Measurements from ENCODE around the gene NGDN.

GRCh38 chr14:23436327-23437132 is 33.0 kb upstream of the NGDN start:
- TF ChIP-seq CTCF (IDR thresholded peaks at IDR 0.05) = no peak
- TF ChIP-seq POLR2A (IDR thresholded peaks at IDR 0.05) = no peak
